Stimulated activated CD4-positive, alpha-beta T cell treated with anti-CD3 and anti-CD28 coated beads, Interleukin-12 subunit alpha, Interleukin-12 subunit beta, amount 100 ng/mL, for 48 hours (primary cell): Measurements from ENCODE around the gene PHTF2.

Source experiments
- DNase-seq, 3 donors: peaks; one replicate each; pipeline ENCODE4 v3.0.0-alpha.2; 2020; ENCODE audit warnings: low read depth in 2 of 3, low spot score in 1 of 3

PHTF2 gene

DNA sequence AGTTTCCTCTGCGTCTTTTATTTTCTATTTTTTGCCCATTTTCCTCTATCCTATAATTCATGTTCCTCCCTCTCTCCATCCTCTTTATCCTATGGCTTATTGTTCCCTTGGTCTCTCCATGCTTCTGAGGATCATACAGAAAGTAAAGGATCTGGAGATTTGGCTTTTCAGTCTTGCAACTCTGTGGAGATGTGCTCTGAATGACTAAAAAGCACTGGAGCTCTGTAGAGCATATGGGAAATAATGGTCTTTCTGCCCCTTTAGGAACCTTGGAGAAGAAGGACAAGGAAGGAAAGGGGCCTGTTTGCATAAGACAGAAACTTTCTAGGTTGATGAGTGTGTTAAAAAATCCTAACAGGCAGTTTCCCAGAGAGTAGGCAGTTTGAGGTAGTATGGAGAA is 120.1 kb downstream of the PHTF2 start:
- DNase-seq, result no peak

DNA sequence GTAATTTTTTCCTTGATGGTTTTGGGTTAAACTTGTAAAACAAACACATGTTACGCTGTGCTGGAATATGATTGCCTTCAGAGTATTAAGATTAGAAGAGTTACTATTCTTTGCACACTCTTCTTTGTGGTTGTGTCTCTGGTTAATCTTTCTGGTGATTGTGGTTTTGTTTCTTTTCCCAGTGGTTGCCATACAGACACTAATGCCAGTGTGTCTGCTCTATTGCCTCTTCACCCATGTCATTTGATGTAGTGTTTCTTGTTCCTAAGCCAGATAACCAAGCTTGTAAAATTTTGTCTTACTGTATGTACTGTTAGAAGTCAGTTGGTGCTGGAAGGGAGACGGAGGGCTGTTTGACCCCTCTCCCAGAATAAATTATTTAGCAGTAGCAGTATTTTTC is 124.8 kb downstream of the PHTF2 start:
- no peak for DNase-seq

DNA sequence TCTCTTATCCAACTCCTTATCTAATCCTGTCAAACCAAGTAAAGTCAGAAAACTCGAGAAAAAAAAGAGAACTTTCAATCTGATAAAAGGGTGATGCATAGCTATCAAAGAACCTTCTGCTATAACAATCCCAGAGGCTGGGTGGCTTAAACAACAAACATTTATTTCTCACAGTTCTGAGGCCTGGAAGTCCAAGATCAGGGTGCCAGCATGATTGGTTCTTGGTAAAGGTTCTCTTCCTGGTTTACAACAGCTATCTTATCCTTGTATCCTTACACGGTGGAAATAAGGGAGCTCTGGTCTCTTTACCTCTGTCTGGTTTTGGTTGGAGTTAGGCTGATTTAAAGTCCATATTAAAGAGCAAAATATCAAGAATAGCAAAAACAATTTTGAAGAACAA is 131.9 kb downstream of the PHTF2 start:
- DNase-seq, result no peak

DNA sequence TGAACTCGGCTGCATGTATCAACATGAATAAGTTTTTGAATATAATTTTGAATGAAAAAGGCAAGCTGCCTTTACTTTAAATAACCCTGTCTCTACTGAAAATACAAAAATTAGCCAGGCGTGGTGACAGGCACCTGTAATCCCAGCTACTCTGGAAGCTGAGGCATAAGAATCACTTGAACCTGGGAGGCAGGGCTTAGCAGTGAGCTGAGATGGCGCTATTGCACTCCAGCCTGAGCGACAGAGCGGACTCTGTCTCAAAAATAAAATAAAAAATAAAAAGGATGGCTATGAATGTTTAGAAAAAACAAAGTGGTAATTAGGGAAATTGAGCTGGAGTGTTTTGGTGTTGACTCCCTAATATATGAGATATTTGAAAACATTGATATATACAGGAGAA is 133.3 kb downstream of the PHTF2 start:
- no peak for DNase-seq

DNA sequence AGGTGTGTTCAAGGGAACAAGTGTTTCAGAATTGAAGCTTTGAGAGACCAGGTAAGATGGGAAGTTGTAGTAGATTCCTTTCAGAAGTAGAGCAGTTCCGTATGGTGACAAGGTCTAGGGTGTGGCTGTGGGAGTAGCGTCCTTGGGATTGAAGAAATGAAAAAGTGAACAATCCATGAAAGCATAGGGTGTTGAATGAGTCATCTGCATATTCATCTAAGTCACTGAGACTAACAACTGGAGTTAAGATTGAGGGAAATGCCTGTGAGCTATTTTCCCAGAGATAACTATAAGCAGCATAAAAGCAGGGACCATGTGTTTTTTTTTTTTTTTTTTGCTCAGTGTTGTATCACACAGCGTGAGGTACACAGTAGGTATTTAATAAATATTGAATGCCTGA is 134.8 kb downstream of the PHTF2 start:
- no peak for DNase-seq

DNA sequence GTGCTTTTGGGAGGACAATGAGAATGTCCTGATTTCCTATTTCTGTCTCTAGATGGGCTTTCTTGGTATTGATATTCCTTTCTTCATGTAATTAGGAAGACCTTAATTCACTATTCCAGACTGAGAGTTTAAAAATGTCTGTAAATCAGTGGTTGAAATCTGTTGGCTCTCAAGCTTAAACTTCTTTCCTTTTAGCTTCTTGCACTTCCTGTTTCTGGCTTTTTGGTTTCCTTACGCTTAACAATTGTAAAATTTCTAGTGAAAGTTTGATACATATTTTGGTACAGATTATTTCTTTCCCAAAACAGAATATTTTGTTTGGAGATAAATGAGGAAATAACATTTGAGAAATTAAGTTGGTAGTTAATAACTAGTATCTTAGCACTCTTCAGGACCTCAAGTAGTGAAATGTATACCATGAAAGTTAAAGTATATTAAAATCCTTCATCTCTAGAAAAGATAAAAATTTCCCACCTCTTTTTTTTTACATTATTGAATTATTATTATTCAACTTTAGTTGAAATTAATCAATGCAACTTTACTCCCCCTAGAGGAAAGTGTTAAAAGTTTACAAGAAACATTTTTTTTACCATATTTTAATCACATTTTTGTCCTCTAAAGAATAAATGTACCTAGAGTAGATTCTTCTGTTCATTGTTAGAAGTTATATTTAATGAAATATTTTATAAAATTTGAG is 137.2 kb downstream of the PHTF2 start:
- no peak for DNase-seq

DNA sequence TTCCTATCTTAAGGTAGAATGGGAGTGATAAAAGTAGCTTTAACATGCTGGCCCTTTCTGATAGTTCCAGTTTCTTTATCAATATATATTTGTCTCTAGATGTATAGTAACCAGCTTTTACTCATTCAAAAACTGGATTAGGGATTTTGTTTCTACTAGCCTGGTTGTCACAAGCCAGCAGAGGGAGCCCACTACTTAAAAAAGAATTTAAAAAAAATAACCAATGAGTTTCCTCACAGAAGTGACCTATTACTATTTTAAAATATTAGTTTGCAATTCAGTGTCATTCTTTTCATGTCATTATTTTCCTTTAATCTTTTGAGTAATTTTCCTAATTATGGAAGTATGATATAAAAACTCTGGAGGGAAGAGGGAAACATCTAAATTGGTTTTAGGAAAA is 142.1 kb downstream of the PHTF2 start:
- no peak for DNase-seq

DNA sequence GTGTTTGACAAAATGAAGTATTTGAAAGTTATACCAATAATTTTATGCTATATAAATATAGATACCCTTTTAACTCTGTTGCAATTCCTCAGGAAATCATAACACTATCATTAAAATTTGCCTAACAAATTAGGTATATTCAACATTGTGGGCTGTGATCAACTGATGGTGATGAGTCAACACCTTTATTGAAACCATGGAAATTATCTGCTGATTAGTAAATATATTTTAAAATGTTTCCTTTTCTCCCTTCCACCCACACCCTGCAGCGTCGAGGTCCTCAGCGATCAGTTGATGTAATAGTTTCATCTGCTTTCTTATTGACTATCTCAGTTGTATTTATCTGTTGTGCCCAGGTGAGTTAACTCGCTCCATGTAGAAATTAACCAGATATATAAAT is 143.9 kb downstream of the PHTF2 start:
- no peak for DNase-seq

DNA sequence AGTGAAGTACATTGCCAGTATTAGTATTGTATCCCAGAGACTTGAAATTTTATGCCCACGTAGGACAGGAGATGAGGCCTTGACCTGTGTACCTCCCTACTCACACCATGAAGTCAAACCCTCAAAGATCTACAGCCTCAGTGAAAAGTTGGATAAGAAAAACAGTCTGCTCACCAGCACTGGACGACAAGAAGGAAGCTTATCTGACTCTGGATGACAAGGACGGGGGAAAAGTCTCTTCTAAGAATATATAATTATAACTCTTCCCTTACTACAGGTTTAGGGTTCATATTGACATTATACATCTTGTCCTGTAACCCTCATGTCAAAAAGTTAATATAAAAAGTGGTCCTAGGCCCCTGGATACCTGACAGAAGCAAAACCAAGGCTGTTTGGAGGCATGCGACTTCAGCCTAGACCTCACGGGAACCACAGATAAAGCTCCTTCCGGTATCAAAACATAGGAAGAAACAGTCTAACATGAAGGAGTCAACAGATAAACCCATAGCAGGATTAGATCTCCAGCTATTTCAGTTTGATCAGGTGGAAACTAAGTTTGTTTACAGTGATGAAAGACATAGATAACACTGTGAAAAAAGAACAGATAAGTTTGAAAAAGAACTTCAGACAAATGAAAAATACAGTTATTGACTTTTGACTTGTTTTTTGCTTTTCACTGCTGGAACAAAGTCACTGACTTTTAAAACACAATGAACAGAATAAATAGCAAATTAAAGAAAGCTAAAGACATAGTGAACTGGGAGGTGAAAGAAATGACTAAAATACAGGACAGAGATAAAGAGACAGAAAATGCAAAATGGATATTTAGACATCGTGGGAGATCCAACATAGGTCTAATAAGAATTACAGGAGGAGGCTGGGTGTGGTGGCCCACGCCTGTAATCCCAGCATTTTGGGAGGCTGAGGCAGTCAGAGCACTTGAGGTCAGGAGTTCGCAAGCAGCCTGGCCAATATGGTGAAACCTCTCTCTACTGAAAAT is 145.9 kb downstream of the PHTF2 start:
- no peak for DNase-seq

DNA sequence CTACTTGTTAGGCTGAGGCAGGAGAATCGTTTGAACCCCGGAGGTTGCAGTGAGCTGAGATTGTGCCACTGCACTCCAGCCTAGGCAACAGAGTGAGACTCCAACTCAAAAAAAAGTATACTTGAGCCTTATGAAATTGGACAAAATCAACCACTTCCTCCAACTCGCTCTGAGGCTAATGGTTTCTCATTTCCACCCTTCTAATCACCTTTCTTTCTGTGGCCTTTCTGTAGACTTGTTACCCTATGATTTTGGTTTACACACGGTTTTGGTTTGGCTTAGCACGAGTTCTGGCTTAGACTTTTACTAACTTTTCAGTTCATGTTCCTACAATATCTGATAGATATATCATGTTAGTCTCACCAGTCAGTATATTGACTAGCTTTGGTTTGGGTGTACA is 152.0 kb downstream of the PHTF2 start:
- DNase-seq, result no peak

DNA sequence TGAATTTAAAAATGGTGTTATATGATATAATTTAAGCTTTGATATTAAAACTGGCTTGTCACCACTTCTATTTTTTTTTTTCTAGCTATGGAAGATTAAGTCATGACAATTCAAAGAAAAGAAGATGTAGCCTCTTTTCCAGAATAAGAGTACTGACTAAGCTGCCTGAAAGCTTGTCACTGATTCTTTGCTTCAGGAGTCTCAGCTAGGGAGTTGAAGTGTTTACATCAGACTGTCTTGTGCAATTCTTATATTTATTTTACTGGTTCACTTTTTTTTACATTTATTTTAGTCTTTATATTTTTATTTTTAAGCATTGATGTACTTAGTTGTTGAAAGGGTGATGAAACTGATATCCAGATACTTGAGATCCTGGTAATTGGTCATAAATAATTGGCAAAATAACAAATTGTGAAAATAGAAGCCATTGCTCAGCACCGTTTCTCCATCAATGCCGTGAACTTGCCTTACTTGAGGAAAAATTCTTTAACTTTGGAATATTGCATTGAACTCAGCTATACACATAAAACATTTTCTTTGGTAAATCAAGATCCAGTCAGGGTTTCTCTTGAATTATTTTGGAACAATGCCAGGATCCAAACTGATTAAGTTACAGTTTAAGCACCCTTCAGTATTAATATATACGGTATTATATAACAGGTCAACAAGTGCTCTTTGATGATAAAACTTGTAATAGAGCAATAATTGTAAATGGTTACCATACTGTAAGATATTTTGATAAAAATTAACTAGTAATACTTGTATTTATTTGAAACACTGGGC is 156.4 kb downstream of the PHTF2 start:
- no peak for DNase-seq

DNA sequence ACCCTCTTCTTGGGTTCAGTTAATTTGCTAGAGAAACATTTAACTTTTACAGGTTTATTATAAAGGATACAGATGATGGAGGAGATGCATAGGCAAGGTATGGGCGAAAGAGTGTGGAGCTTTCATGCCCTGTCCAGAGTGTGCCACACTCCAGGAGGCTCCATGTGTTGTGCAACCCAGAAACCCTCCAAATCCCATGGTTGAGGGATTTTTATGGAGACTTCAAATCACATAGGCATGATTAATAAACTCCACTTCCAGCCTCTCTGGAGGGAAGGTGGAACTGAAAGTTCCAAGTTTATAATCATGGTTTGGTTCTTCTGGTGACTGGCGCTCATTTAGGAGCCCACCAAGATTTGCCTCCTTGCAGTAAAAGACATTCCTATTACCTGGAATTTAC is 159.9 kb downstream of the PHTF2 start:
- DNase-seq, result no peak

DNA sequence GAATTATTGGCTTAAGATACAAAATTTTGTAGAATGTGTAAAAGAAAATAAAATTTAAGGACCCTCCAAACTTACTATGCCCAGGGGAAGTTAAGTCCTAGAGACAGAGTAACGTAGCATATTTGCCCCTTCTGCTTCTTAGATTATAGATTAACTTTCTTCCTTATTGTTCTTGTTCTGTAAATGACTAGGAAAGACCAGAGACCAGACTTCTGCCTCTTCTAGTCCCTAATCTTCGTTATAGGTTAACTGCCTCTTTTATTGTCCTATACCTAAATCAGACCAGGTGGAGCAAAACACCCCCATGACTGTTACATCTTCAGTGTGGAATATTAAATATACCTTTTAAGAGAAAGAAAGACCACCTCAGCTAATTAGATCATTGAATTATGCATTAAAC is 160.5 kb downstream of the PHTF2 start:
- no peak for DNase-seq

DNA sequence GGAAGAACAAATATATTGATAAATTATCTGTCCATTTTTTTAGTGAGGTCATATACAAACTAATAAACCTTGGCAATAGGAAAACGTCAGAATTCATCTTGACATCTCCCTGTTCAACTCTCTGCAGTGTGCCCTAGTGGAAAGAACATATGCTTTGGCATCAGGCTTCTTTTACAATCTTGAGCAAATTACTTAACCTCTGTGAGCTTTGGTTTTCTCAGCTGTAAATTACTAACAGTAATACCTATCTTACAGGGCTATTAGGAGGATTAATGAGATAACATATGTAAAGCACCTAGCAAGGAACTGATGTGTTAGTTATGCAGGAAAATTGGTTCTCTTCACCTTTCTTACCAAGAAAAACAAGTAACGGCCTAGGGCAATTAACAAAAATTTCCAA is 161.8 kb downstream of the PHTF2 start:
- no peak for DNase-seq

DNA sequence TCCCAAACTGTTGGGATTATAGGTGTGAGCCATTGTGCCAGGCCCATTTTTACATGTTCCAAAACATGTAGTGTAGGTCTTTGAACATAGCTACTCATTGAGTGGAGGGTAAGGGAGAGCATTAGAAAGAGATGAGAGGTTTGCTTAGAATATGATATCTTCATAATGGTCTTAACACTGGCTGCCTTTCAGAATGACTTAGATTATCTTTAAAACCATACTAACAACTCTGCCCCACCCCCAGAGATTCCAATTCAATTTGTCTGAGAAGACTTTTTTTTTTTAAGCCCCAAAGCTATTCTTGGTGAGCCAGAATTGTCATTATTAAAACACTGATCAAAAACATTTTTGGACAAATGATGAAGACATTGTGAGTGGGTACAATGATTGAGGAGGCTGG is 168.9 kb downstream of the PHTF2 start:
- DNase-seq, result no peak

DNA sequence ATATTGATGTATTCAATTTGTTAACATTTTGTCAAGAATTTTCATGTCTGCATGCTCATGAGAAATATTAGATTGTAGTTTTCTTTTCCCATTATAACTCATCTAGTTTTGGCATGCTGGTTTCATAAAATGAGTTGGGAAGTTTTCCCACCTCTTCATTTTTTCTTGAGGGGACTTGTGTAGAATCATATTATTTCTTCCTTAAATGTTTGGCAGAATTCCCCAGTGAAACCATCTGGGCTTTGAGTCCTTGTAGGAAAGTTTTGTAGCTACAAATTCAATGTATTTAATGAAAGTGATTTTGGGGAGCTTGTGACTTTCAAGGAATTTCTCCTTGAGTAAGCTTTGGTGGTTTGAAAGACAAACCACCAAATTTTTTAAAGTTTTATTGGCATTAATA is 173.2 kb downstream of the PHTF2 start:
- DNase-seq, result no peak

DNA sequence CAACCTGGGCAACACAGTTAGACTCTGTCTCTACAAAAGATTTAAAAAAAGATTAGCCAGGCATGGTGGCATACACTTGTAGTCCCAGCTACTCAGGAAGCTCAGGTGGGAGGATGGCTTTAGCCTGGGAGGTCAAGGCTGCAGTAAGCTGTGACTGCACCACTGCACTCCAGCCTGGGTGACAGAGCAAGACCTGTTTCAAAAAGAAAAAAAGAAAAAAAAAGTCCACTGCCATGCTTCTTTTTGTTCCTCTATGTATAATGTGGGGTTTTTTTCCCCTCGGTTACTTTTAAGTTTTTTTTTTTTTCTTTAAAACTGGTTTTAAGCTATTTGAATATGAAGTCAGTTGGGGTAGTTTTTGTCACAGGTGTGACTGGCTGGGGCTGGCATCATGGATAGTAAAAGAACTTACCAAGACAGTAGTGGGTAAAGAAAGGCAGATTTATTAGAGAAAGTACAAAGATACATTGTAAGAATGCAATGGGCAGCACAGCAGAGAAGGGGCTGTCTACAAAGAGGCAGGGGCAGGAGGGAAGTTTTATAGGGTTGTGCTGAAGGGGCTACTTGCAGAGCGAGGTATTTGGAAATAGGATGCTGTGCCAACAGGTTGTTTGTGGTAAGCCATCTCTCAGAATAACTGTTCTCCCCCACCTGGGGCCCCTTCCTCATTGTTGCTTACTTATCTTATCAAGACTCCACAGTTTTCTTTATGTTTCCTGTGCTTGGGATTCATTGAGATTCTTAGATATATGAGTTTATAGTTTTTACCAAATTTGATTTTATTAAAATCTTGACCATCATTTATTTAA is 177.3 kb downstream of the PHTF2 start:
- no peak for DNase-seq

DNA sequence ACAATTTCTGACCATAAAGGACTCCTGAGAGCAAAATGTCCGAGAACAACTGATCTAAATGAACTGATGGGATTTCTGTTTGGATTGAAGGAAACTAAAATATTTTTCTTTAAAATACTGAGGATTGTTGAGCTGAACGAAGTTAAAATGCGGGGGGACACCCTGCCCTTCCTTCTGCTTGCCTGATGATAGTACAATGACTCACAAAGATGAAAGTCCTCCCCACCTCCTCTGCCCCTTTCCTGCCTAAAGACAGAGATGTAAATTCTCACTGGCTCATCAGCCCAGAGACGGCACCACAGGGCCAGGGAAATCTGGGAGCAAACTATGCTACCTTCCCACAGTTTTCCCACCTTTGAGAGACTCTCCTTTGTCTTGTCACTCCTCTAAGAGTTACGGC is 180.6 kb downstream of the PHTF2 start:
- DNase-seq, result no peak

DNA sequence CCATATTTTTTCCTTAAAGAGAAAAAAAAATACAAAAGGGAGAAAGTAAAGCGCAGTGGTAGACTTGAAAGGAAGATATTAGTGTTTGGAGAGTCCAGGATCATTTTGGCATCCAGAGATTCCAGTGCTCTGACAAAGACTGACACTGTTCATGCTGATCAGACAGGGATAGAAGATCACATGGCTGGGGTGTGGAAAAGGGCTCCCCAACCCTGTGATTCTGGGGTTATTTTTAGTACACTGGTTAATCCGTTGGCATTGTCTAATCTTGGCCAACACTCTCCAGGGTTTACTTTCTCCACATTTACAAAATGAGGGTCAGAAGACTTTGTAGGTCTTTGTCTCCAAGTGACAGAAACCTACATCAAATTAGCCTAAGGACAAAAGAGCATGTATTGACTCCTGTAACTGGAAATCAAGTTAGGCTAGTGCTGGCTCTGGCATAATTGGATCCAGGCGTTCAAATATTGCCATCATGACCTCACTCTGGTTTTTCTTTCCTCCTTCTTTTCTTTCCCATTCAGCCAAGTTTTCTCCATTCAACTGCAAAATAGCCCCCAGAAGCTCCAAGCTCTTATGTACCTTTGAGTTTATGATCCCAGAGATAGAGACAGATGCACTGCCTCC is 181.6 kb downstream of the PHTF2 start:
- DNase-seq, result no peak

DNA sequence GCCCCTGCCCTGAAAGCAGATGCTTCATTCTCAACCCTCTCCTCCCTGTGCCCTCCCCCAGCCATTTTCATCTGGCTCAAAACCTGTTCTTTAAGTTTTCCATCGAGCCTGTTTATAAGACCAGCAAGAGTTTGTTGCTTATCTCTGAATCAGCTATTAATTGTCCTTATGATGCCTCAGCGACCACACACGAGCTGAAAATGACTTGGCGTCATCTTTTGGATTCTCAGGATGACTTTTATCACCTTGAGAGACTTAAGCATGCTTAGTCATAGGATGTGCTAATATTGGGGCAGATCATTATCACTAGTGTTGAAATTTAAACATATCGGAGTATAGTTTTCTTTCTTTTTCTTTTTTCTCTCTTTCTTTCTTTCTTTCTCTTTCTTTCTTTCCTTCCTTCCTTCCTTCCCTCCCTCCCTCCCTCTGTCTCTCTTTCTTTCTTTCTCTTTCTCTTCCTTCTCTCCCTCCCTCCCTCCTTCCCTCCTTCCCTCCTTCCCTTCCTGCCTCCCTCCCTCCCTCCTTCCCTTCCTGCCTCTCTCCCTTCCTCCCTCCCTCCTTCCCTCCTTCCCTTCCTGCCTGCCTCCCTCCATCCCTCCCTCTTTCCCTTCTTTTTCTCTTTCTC is 184.5 kb downstream of the PHTF2 start:
- peak in 2 of 3 donors; percentile 5 to 7 for DNase-seq
